Activated T-helper 2 cell treated with anti-CD3 and anti-CD28 coated beads, Interferon-gamma antibody, Interleukin-2, Interleukin-4, amounts not matched to agents 10 μg/mL and 5 μg/mL and 100 μg/mL, durations not matched to agents 14 hours and 24 hours and 36 hours (primary cell): ENCODE data around the gene RPL7A. TPM values are rescaled to one million over a fixed set of nuclear protein-coding genes. Genes with fewer than 3 reads are reported as not detected.
"Not testable (repeated sequence)": the region's sequence is repeated elsewhere in the genome, so short reads cannot be mapped to it uniquely, and the experiment has no call there.

Source experiments
- DNase-seq: peaks from one replicate; pipeline ENCODE4 v3.0.0; 2021; ENCODE audit warnings: low spot score
- H3K27ac Mint-ChIP-seq: one replicate; pipeline ENCODE4 v1.8.0; 2021; ENCODE audit warnings: mixed read lengths
- H3K27me3 Mint-ChIP-seq: one replicate; pipeline ENCODE4 v1.8.0; 2021; ENCODE audit warnings: low read depth, mixed read lengths
- H3K36me3 Mint-ChIP-seq: one replicate; pipeline ENCODE4 v1.8.0; 2021; ENCODE audit warnings: low read depth, mixed read lengths
- H3K4me1 Mint-ChIP-seq: one replicate; pipeline ENCODE4 v1.8.0; 2021; ENCODE audit warnings: low read depth, mixed read lengths
- H3K4me3 Mint-ChIP-seq: one replicate; pipeline ENCODE4 v1.8.0; 2021; ENCODE audit warnings: low read depth, mild to moderate bottlenecking, moderate library complexity, mixed read lengths
- H3K9me3 Mint-ChIP-seq: one replicate; pipeline ENCODE4 v1.8.0; 2021; ENCODE audit warnings: mixed read lengths
- intact Hi-C: fragments of 100-400 bp; cut with micrococcal nuclease; formaldehyde crosslinking; loops from one replicate; pipeline ENCODE4 v1.15.1; 2023
- total RNA-seq: library from RNA; stranded (reverse); gene quantifications from 2 replicates; pipeline ENCODE4 v1.2.3, GENCODE V29; 2022

Gene RPL7A
- total RNA-seq, 1 donor from 2014 or later: 2,588 TPM

- H3K27me3 Mint-ChIP-seq, H3K4me1 Mint-ChIP-seq, intact Hi-C loops, H3K36me3 Mint-ChIP-seq, H3K9me3 Mint-ChIP-seq, H3K27ac Mint-ChIP-seq, DNase-seq, H3K4me3 Mint-ChIP-seq: not testable (repeated sequence)
These were observed 30.5 kb upstream of the RPL7A start for GRCh38 chr9:133317551-133317950.

- no peaks in the 10 kb centered on the region for H3K36me3 Mint-ChIP-seq
- no peak overlapping the region for H3K4me3 Mint-ChIP-seq
- intact Hi-C loops: no loop called here
- no peak overlapping the region for H3K27ac Mint-ChIP-seq
- no peaks in the 10 kb centered on the region for H3K9me3 Mint-ChIP-seq
- H3K4me1 Mint-ChIP-seq: no peaks in the 10 kb centered on the region
- H3K27me3 Mint-ChIP-seq: no peaks in the 10 kb centered on the region
- DNase-seq: no peak
These were observed 27.6 kb upstream of the RPL7A start for GRCh38 chr9:133320421-133320881.

GRCh38 chr9:133321411-133321935 is 26.5 kb upstream of the RPL7A start:
- H3K36me3 Mint-ChIP-seq: no peaks in the 10 kb centered on the region

GRCh38 chr9:133322701-133323100 is 25.3 kb upstream of the RPL7A start:
- H3K27ac Mint-ChIP-seq: no peak overlapping the region
- H3K9me3 Mint-ChIP-seq: no peaks in the 10 kb centered on the region
- DNase-seq: no peak
- intact Hi-C loops: no loop called here
- no peak overlapping the region for H3K4me3 Mint-ChIP-seq
- no peaks in the 10 kb centered on the region for H3K27me3 Mint-ChIP-seq
- no peaks in the 10 kb centered on the region for H3K36me3 Mint-ChIP-seq
- no peaks in the 10 kb centered on the region for H3K4me1 Mint-ChIP-seq

More at GRCh38 chr9:133321411-133321935, 26.5 kb upstream of the RPL7A start:
- intact Hi-C loops: no loop called here
- no peaks in the 10 kb centered on the region for H3K4me1 Mint-ChIP-seq
- no peaks in the 10 kb centered on the region for H3K27me3 Mint-ChIP-seq
- no peak overlapping the region for H3K4me3 Mint-ChIP-seq
- no peaks in the 10 kb centered on the region for H3K9me3 Mint-ChIP-seq
- no peak overlapping the region for H3K27ac Mint-ChIP-seq
- no peak for DNase-seq

GRCh38 chr9:133323211-133323610 is 24.8 kb upstream of the RPL7A start:
- intact Hi-C loops: no loop called here
- H3K4me1 Mint-ChIP-seq: no peaks in the 10 kb centered on the region
- no peak overlapping the region for H3K27ac Mint-ChIP-seq
- DNase-seq: no peak
- H3K27me3 Mint-ChIP-seq: no peaks in the 10 kb centered on the region
- H3K36me3 Mint-ChIP-seq: peaks cover 3% of the 10 kb centered on the region
- H3K9me3 Mint-ChIP-seq: no peaks in the 10 kb centered on the region
- H3K4me3 Mint-ChIP-seq: no peak overlapping the region

- H3K4me1 Mint-ChIP-seq: no peaks in the 10 kb centered on the region
- no peak overlapping the region for H3K27ac Mint-ChIP-seq
- DNase-seq: no peak
- peaks cover 13% of the 10 kb centered on the region for H3K36me3 Mint-ChIP-seq
- no peak overlapping the region for H3K4me3 Mint-ChIP-seq
- H3K27me3 Mint-ChIP-seq: no peaks in the 10 kb centered on the region
- no peaks in the 10 kb centered on the region for H3K9me3 Mint-ChIP-seq
- intact Hi-C loops: no loop called here
These were observed 23.9 kb upstream of the RPL7A start for GRCh38 chr9:133323991-133324703.

- DNase-seq, H3K27me3 Mint-ChIP-seq, H3K4me3 Mint-ChIP-seq, H3K27ac Mint-ChIP-seq, H3K9me3 Mint-ChIP-seq, intact Hi-C loops, H3K4me1 Mint-ChIP-seq: not testable (repeated sequence)
- peaks cover 34% of the 10 kb centered on the region for H3K36me3 Mint-ChIP-seq
These were observed 21.0 kb upstream of the RPL7A start for GRCh38 chr9:133327021-133327420.

- H3K27ac Mint-ChIP-seq: no peak overlapping the region
- no peak for DNase-seq
These were observed 20.1 kb upstream of the RPL7A start for GRCh38 chr9:133327834-133328484.

GRCh38 chr9:133329306-133330156 is 18.5 kb upstream of the RPL7A start:
- H3K36me3 Mint-ChIP-seq: peaks cover 59% of the 10 kb centered on the region
- not testable (repeated sequence) for H3K9me3 Mint-ChIP-seq, DNase-seq, H3K27me3 Mint-ChIP-seq, H3K4me3 Mint-ChIP-seq, H3K4me1 Mint-ChIP-seq, H3K27ac Mint-ChIP-seq
- intact Hi-C loops: loop anchor here (10.0 kb wide), 1 partner anchor 145 kb away; no protein-coding TSS in a partner anchor

More at GRCh38 chr9:133327834-133328484, 20.1 kb upstream of the RPL7A start:
- Mint-ChIP-seq H3K36me3 (peaks cover 43% of the 10 kb centered on the region), H3K4me1 (no peaks in the 10 kb centered on the region), H3K27me3 (no peaks in the 10 kb centered on the region), H3K9me3 (no peaks in the 10 kb centered on the region), H3K4me3 (no peak overlapping the region)
- intact Hi-C loops: no loop called here

- H3K36me3 Mint-ChIP-seq: peaks cover 72% of the 10 kb centered on the region
- no peak overlapping the region for H3K27ac Mint-ChIP-seq
- no peak for DNase-seq
- H3K27me3 Mint-ChIP-seq: no peaks in the 10 kb centered on the region
- peaks cover 12% of the 10 kb centered on the region for H3K4me1 Mint-ChIP-seq
- no peak overlapping the region for H3K4me3 Mint-ChIP-seq
- intact Hi-C loops: loop anchor here (10.0 kb wide), 1 partner anchor 146 kb away; no protein-coding TSS in a partner anchor
- no peaks in the 10 kb centered on the region for H3K9me3 Mint-ChIP-seq
These were observed 16.8 kb upstream of the RPL7A start for GRCh38 chr9:133331221-133331620.

- H3K4me3 Mint-ChIP-seq: no peak overlapping the region
- H3K4me1 Mint-ChIP-seq: peaks cover 12% of the 10 kb centered on the region
- H3K27me3 Mint-ChIP-seq: no peaks in the 10 kb centered on the region
- intact Hi-C loops: loop anchor here (10.0 kb wide), 1 partner anchor 147 kb away; no protein-coding TSS in a partner anchor
- H3K27ac Mint-ChIP-seq: no peak overlapping the region
- no peaks in the 10 kb centered on the region for H3K9me3 Mint-ChIP-seq
- DNase-seq: no peak
- peaks cover 76% of the 10 kb centered on the region for H3K36me3 Mint-ChIP-seq
These were observed 16.2 kb upstream of the RPL7A start for GRCh38 chr9:133331641-133332380.

- Mint-ChIP-seq H3K27me3 (no peaks in the 10 kb centered on the region), H3K36me3 (peaks cover 76% of the 10 kb centered on the region), H3K9me3 (no peaks in the 10 kb centered on the region), H3K27ac (no peak overlapping the region), H3K4me1 (peaks cover 12% of the 10 kb centered on the region), H3K4me3 (no peak overlapping the region)
- no peak for DNase-seq
- intact Hi-C loops: loop anchor here (10.0 kb wide), 1 partner anchor 148 kb away; no protein-coding TSS in a partner anchor
These were observed 15.7 kb upstream of the RPL7A start for GRCh38 chr9:133332381-133332730.
